Liver (tissue), 9 donors: ENCODE results near the gene DDHD1. TPM values are rescaled to one million over a fixed set of nuclear protein-coding genes. Genes with fewer than 3 reads are reported as not detected.

ENCODE experiments used
- DNase-seq: peaks from one replicate; pipeline ENCODE4 v3.0.0-alpha.2; 2017; ENCODE audit warnings: low spot score
- H3K27ac ChIP-seq, 2 donors: one replicate each; pipeline ENCODE4 v1.7.0; 2013; ENCODE audit warnings: inconsistent platforms in 2 of 2, low read length in 2 of 2, control low read depth in 1 of 2, low read depth in 1 of 2, mild to moderate bottlenecking in 1 of 2
- H3K27me3 ChIP-seq, 4 donors: one replicate each; pipeline versions ENCODE4 v1.6.1 to v1.7.0; 2013; ENCODE audit warnings: low read length in 3 of 4, inconsistent platforms in 1 of 4, mild to moderate bottlenecking in 1 of 4, moderate library complexity in 1 of 4; ENCODE audit not compliant: control insufficient read depth in 4 of 4, insufficient read depth in 4 of 4
- H3K36me3 ChIP-seq, 4 donors: one replicate each; pipeline versions ENCODE4 v1.6.1 to v1.7.0; 2013; ENCODE audit warnings: low read length in 3 of 4, mild to moderate bottlenecking in 3 of 4, low read depth in 1 of 4, moderate library complexity in 1 of 4; ENCODE audit not compliant: control insufficient read depth in 4 of 4, insufficient read depth in 3 of 4
- H3K4me1 ChIP-seq, 4 donors: one replicate each; pipeline versions ENCODE4 v1.6.1 to v1.7.0; 2013; ENCODE audit warnings: low read length in 3 of 4, mild to moderate bottlenecking in 3 of 4, moderate library complexity in 1 of 4; ENCODE audit not compliant: control insufficient read depth in 4 of 4, insufficient read depth in 4 of 4
- H3K4me3 ChIP-seq, 3 donors: one replicate each; pipeline versions ENCODE4 v1.6.1 to v1.7.0; 2013; ENCODE audit warnings: low read length in 3 of 3, control low read depth in 1 of 3, low read depth in 1 of 3, mild to moderate bottlenecking in 1 of 3
- H3K9ac ChIP-seq, 2 donors: one replicate each; pipeline ENCODE4 v1.7.0; 2013; ENCODE audit warnings: low read length in 2 of 2, mild to moderate bottlenecking in 2 of 2, moderate library complexity in 2 of 2, control low read depth in 1 of 2, low read depth in 1 of 2
- H3K9me3 ChIP-seq, 4 donors: one replicate each; pipeline versions ENCODE4 v1.6.1 to v1.7.0; 2013; ENCODE audit warnings: low read length in 3 of 4; ENCODE audit not compliant: control insufficient read depth in 4 of 4
- ATF3 ChIP-seq: IDR thresholded peaks from 2 replicates; pipeline ENCODE4 v1.6.1; 2016; ENCODE audit warnings: antibody characterized with exemption
- EGR1 ChIP-seq, 2 donors: IDR thresholded peaks; 2 replicates each; pipeline ENCODE4 v1.6.1; 2016 to 2018; ENCODE audit warnings: antibody characterized with exemption in 2 of 2, low read depth in 2 of 2
- FOXA1 ChIP-seq: IDR thresholded peaks from 2 replicates; pipeline ENCODE4 v1.6.1; 2016; ENCODE audit warnings: antibody characterized with exemption
- FOXA2 ChIP-seq: IDR thresholded peaks from 2 replicates; pipeline ENCODE4 v1.6.1; 2016; ENCODE audit warnings: antibody characterized with exemption
- GABPA ChIP-seq, 2 donors: IDR thresholded peaks in 1 of 2; conservative IDR thresholded peaks in 1 of 2; 2 replicates each; pipeline ENCODE4 v1.6.1; 2016; ENCODE audit warnings: antibody characterized with exemption in 2 of 2, mild to moderate bottlenecking in 1 of 2, moderate library complexity in 1 of 2
- HNF4G ChIP-seq: IDR thresholded peaks from 2 replicates; pipeline ENCODE4 v1.6.1; 2016; ENCODE audit warnings: antibody characterized with exemption
- JUND ChIP-seq, 2 donors: IDR thresholded peaks; 2 replicates each; pipeline ENCODE4 v1.6.1; 2016; ENCODE audit warnings: antibody characterized with exemption in 2 of 2
- MAX ChIP-seq: IDR thresholded peaks from 2 replicates; pipeline ENCODE4 v1.6.1; 2016; ENCODE audit warnings: antibody characterized with exemption
- NR2F2 ChIP-seq: IDR thresholded peaks from 2 replicates; pipeline ENCODE4 v1.6.1; 2016; ENCODE audit warnings: antibody characterized with exemption
- REST ChIP-seq: IDR thresholded peaks from 2 replicates; pipeline ENCODE4 v1.6.1; 2016; ENCODE audit warnings: antibody characterized with exemption, mild to moderate bottlenecking
- TAF1 ChIP-seq: conservative IDR thresholded peaks from 2 replicates; pipeline ENCODE4 v1.6.1; 2016; ENCODE audit warnings: antibody characterized with exemption, mild to moderate bottlenecking
- YY1 ChIP-seq: IDR thresholded peaks from 2 replicates; pipeline ENCODE4 v1.6.1; 2016; ENCODE audit warnings: antibody characterized with exemption, mild to moderate bottlenecking
- ZBTB33 ChIP-seq: IDR thresholded peaks from 2 replicates; pipeline ENCODE4 v1.6.1; 2016; ENCODE audit warnings: antibody characterized with exemption
- WGBS: extraction: QIAGEN DNeasy Blood & Tissue Kit; methylation state at CpG from one replicate; pipeline ENCODE4 v1.1.7; 2013; 5-methylcytosine and 5-hydroxymethylcytosine counted together
- polyA plus RNA-seq, 2 donors: library from polyadenylated mRNA; stranded (reverse) in 1 of 2; unstranded in 1 of 2; fragments of 200-250 nt in 1 of 2; fragments of >200 nt in 1 of 2; fragmentation: Nextera tagmentation in 1 of 2; extraction: Ambion mirVana in 1 of 2; gene quantifications; one replicate each; pipeline versions ENCODE4 v1.2.1 to v1.2.3, GENCODE V29; 2013 to 2015
- total RNA-seq, 2 donors: library from RNA; depleted of rRNA; stranded (reverse); fragments of >200 nt; gene quantifications; one replicate each; pipeline ENCODE4 v1.2.3, GENCODE V29; 2014
- donor health status: healthy.
- donor health status: healthy.
- donor health status: healthy.
- donor health status: healthy.
- donor health status: healthy.

DDHD1 gene
- total and polyA plus RNA-seq, 4 donors: 1.3 to 14.3 (median 5.2) TPM

- TF ChIP-seq YY1 (no peak), REST (no peak), GABPA (IDR thresholded peaks at IDR 0.05 in 1 of 2, conservative IDR thresholded peaks at IDR 0.05 in 1 of 2) (no peak), HNF4G (no peak), FOXA2 (no peak), TAF1 (no peak), JUND (IDR thresholded peaks at IDR 0.05) (no peak), ZBTB33 (no peak), FOXA1 (no peak), MAX (no peak), NR2F2 (no peak), ATF3 (no peak), EGR1 (IDR thresholded peaks at IDR 0.05; ENCODE audit: low read depth in 2 of 2) (no peak)
- Histone ChIP-seq H3K36me3 (no peaks in the 10 kb centered on the region), H3K27ac (no peak overlapping the region), H3K4me1 (peaks cover under 1 to 2% (median 1%) of the 10 kb centered on the region in 4 donors), H3K9ac (no peak overlapping the region), H3K4me3 (no peak overlapping the region), H3K9me3 (no peaks in the 10 kb centered on the region), H3K27me3 (no peaks in the 10 kb centered on the region)
- DNase-seq: no peak
- WGBS: 98% methylated on average over 2 of the region's 2 CpGs
Measured at GRCh38 chr14:53048631-53049030, 104.5 kb downstream of the DDHD1 start.

GRCh38 chr14:53047307-53048069 lies 105.6 kb downstream of the DDHD1 start:
- no peak for TF ChIP-seq FOXA2
- Histone ChIP-seq H3K4me3 (no peak overlapping the region), H3K27ac (no peak overlapping the region), H3K9me3 (no peaks in the 10 kb centered on the region), H3K36me3 (no peaks in the 10 kb centered on the region), H3K27me3 (no peaks in the 10 kb centered on the region), H3K4me1 (peaks cover 2 to 10% (median 10%) of the 10 kb centered on the region in 4 donors), H3K9ac (no peak overlapping the region)
- 91% methylated on average over 5 of the region's 5 CpGs for WGBS
- no peak for DNase-seq
